Dedifferentiated amniotic fluid mesenchymal stem cell (primary cell): ENCODE results near the gene RBMS3.

Experiments
- DNase-seq: peaks from one replicate; pipeline ENCODE4 v3.0.0-alpha.2; 2016; ENCODE audit errors: extremely low spot score

The RBMS3 gene

GRCh38 chr3:29525254-29525881 is 244.5 kb downstream of the RBMS3 start:
- peak; percentile 29 for DNase-seq

- DNase-seq, result no peak
Measured at GRCh38 chr3:29527246-29527645, 246.4 kb downstream of the RBMS3 start.

GRCh38 chr3:29531644-29532043 is 250.8 kb downstream of the RBMS3 start:
- no peak for DNase-seq

GRCh38 chr3:29532473-29532872 is 251.6 kb downstream of the RBMS3 start:
- DNase-seq, result no peak

GRCh38 chr3:29534006-29534405 is 253.1 kb downstream of the RBMS3 start:
- no peak for DNase-seq

GRCh38 chr3:29536016-29536758 is 255.3 kb downstream of the RBMS3 start:
- no peak for DNase-seq

- no peak for DNase-seq
Measured at GRCh38 chr3:29537889-29538609, 257.2 kb downstream of the RBMS3 start.

GRCh38 chr3:29538610-29538958 is 257.7 kb downstream of the RBMS3 start:
- DNase-seq, result no peak

GRCh38 chr3:29540544-29540943 is 259.7 kb downstream of the RBMS3 start:
- no peak for DNase-seq

GRCh38 chr3:29544701-29545363 is 264.0 kb downstream of the RBMS3 start:
- no peak for DNase-seq

GRCh38 chr3:29545615-29546014 is 264.7 kb downstream of the RBMS3 start:
- no peak for DNase-seq

GRCh38 chr3:29552051-29552450 is 271.2 kb downstream of the RBMS3 start:
- DNase-seq, result peak; percentile 40

GRCh38 chr3:29554566-29554965 is 273.7 kb downstream of the RBMS3 start:
- DNase-seq, result no peak

GRCh38 chr3:29555590-29555989 is 274.7 kb downstream of the RBMS3 start:
- DNase-seq, result no peak

GRCh38 chr3:29557186-29557585 is 276.3 kb downstream of the RBMS3 start:
- no peak for DNase-seq

- DNase-seq, result no peak
Measured at GRCh38 chr3:29557825-29558224, 277.0 kb downstream of the RBMS3 start.

GRCh38 chr3:29559741-29560465 is 279.0 kb downstream of the RBMS3 start:
- DNase-seq, result no peak

GRCh38 chr3:29561651-29562149 is 280.8 kb downstream of the RBMS3 start:
- DNase-seq, result no peak

GRCh38 chr3:29565236-29565635 is 284.4 kb downstream of the RBMS3 start:
- DNase-seq, result no peak

GRCh38 chr3:29567501-29567900 is 286.6 kb downstream of the RBMS3 start:
- DNase-seq, result no peak

- DNase-seq, result no peak
Measured at GRCh38 chr3:29568355-29568754, 287.5 kb downstream of the RBMS3 start.

- DNase-seq, result no peak
Measured at GRCh38 chr3:29576181-29576580, 295.3 kb downstream of the RBMS3 start.
